HL-60 (cell line): ENCODE measurements around the gene SAMD3.

Source experiments
- CTCF ChIP-seq: IDR thresholded peaks from one replicate; pipeline ENCODE4 v1.5.1; 2011; ENCODE audit warnings: low read length, control low read depth, inconsistent platforms; ENCODE audit not compliant: insufficient read depth
- POLR2AphosphoS5 ChIP-seq: IDR thresholded peaks from 2 replicates; pipeline ENCODE4 v1.6.1; 2012; ENCODE audit warnings: low read depth
- REST ChIP-seq: IDR thresholded peaks from 2 replicates; pipeline ENCODE4 v1.6.1; 2012; ENCODE audit warnings: low read depth; ENCODE audit not compliant: insufficient replicate concordance

GRCh38 chr6:130252527-130253237 is 29.9 kb upstream of the SAMD3 start:
- no peak for TF ChIP-seq CTCF
- no peak for TF ChIP-seq POLR2AphosphoS5
- TF ChIP-seq REST: no peak
